NCI-H345 treated with DMSO at 0.1 percent for 48 hours (cell line): ENCODE data around the gene AMOTL1.

Experiments used
- DNase-seq: peaks from one replicate; lab custom pipeline; 2025; ENCODE audit not compliant: unreplicated experiment; lab: John Stamatoyannopoulos, UW

AMOTL1 gene

DNA sequence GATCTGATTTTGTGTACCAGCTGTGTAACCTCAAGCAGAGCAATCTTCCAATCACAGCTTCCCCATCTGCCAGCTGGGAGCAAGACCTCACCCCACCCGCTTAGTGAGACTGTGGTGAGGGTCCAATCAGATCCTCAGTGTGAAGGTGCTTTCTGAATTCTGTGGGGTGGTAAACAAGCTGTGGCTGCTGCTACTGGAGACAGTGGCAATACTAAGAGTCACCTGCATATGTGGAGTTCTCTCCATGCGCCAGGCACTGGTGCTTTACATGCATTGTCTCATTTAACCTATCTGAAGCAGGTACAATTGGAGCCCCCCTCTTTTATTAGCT is 154.8 kb downstream of the AMOTL1 start:
- DNase-seq = no peak

DNA sequence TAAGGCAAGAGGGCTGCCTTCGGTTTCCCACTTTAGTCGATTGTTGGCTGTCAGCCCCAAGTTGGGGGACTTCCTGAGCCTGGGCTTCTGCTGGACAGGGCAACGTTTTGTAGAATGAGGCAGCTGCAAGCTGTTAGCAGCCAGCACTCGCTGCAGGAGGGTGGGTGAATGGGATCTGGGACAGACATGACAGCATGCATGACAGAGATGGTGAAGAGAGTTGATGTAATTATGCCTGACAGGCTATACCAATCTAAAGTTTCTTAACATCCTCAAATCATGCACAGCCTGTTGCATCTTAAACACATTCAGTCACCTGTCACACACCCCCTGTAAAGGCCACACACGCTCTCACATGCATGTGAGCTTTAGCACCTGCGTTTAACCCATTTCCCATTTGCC is 156.0 kb downstream of the AMOTL1 start:
- no peak for DNase-seq

DNA sequence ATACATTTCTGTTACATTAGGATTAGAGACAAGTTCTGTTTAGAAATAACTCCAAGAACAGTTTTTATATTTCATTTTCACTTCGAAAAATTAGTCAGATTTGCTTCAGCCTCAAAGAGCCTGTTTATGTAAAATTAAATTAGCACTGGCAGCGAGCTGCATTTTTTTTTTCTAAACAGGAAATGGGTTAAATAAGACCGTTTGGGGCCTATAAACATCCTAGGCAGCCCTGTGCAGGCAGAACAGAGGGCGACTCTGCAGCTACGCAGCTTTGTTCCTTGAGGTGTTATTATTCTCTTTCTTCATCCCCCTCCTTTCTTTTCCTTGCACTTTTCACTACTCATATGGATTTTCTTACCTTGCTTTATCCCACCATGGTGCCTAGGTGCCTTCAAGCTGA is 156.5 kb downstream of the AMOTL1 start:
- DNase-seq = no peak

DNA sequence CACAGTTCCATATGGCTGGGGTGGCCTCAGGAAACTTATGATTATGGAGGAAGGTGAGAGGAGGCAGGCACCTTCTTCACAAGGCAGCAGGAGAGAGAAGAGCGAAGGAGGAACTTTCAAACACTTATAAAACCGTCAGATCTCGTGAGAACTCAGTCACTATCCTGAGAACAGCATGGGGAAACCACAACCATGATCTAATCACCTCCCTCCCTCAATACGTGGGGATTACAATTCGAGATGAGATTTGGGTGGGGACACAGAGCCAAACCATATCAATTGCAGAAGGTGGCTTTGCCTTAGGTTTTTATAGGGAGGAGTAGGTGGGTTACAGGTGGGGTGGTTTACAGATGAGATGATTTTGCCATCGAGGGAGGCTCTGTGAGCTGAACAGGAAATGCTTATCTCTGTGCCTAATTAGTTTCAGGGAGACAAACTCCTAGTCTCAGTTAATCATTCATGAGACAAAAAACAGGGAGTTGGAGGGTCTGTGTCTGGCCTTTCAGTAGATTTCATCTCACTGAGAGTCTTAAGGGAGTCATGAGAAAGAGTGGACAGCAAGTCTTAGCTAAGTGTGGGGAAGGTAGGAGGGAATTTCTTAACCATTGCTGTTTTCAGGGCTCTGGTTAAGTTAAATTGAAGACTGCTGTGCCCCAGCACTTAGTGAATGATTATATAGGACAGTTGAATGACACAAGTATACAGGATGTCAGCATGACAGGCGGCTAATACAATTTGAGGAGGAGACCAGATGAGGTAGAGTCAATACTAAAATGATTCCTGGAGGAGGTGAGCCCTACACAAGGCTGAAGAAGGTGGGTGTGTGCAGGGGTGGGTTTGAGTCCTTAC is 157.5 kb downstream of the AMOTL1 start:
- DNase-seq = no peak

DNA sequence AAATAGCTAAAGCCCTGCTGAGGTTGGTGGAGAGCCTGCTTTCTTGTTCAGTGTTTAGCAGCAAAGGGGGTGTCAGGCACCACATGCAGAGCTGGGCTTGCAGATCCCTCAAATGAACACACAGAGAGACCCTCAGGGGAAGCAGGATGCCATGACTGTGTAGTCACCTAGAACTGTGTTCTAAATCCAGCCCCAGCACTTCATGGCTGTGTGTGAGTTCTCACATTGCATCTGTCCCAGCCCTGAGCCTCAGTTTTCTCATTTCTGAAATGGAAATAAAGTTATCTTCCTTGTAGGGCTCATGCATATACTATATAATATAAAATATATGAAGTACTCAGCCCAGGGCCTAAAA is 158.1 kb downstream of the AMOTL1 start:
- DNase-seq = no peak
